ENCODE measurements around the gene SDHA.
"Not testable (repeated sequence)": the region's sequence is repeated elsewhere in the genome, so short reads cannot be mapped to it uniquely, and the experiment has no call there.

The SDHA gene

GRCh38 chr5:285991-286557 lies 68.0 kb downstream of the SDHA start:
- TF ChIP-seq CTCF (IDR thresholded peaks at IDR 0.05; ENCODE audit: low read depth, low read length), result no peak
- Histone ChIP-seq H3K27ac (no peak overlapping the region), H3K27me3 (ENCODE audit: insufficient read depth, low read depth, severe bottlenecking) (no peaks in the 10 kb centered on the region), H3K36me3 (peaks cover 24% of the 10 kb centered on the region), H3K4me3 (ENCODE audit: low read depth, low read length) (no peak overlapping the region), H3K9me3 (ENCODE audit: severe bottlenecking) (peaks cover 8% of the 10 kb centered on the region)
- no peak for DNase-seq

GRCh38 chr5:290200-290599 lies 72.1 kb downstream of the SDHA start:
- not testable (repeated sequence) for H3K27ac ChIP-seq; DNase-seq; H3K9me3 ChIP-seq (ENCODE audit: severe bottlenecking); H3K27me3 ChIP-seq (ENCODE audit: insufficient read depth, low read depth, severe bottlenecking); H3K4me3 ChIP-seq (ENCODE audit: low read depth, low read length)
- peaks cover 18% of the 10 kb centered on the region for H3K36me3 ChIP-seq

GRCh38 chr5:291345-291744 lies 73.2 kb downstream of the SDHA start:
- not testable (repeated sequence) for DNase-seq; H3K27ac ChIP-seq; H3K36me3 ChIP-seq; H3K27me3 ChIP-seq (ENCODE audit: insufficient read depth, low read depth, severe bottlenecking); H3K4me3 ChIP-seq (ENCODE audit: low read depth, low read length); H3K9me3 ChIP-seq (ENCODE audit: severe bottlenecking)

GRCh38 chr5:294788-295187 lies 76.7 kb downstream of the SDHA start:
- DNase-seq; H3K27ac ChIP-seq; H3K4me3 ChIP-seq (ENCODE audit: low read depth, low read length); H3K9me3 ChIP-seq (ENCODE audit: severe bottlenecking); H3K27me3 ChIP-seq (ENCODE audit: insufficient read depth, low read depth, severe bottlenecking); H3K36me3 ChIP-seq: not testable (repeated sequence)

- H3K27me3 ChIP-seq (ENCODE audit: insufficient read depth, low read depth, severe bottlenecking), result not testable (repeated sequence)
These were observed 78.1 kb downstream of the SDHA start for GRCh38 chr5:296207-296606.

GRCh38 chr5:296954-297353 lies 78.8 kb downstream of the SDHA start:
- H3K36me3 ChIP-seq; H3K27ac ChIP-seq; H3K27me3 ChIP-seq (ENCODE audit: insufficient read depth, low read depth, severe bottlenecking); DNase-seq; H3K4me3 ChIP-seq (ENCODE audit: low read depth, low read length); H3K9me3 ChIP-seq (ENCODE audit: severe bottlenecking): not testable (repeated sequence)

More at GRCh38 chr5:296207-296606, 78.1 kb downstream of the SDHA start:
- H3K27ac ChIP-seq; H3K9me3 ChIP-seq (ENCODE audit: severe bottlenecking); H3K4me3 ChIP-seq (ENCODE audit: low read depth, low read length); DNase-seq; H3K36me3 ChIP-seq: not testable (repeated sequence)

GRCh38 chr5:297448-297847 lies 79.3 kb downstream of the SDHA start:
- not testable (repeated sequence) for H3K9me3 ChIP-seq (ENCODE audit: severe bottlenecking); DNase-seq; H3K4me3 ChIP-seq (ENCODE audit: low read depth, low read length); H3K27me3 ChIP-seq (ENCODE audit: insufficient read depth, low read depth, severe bottlenecking); H3K27ac ChIP-seq; H3K36me3 ChIP-seq

- H3K27me3 ChIP-seq (ENCODE audit: insufficient read depth, low read depth, severe bottlenecking); DNase-seq; H3K4me3 ChIP-seq (ENCODE audit: low read depth, low read length); H3K9me3 ChIP-seq (ENCODE audit: severe bottlenecking); H3K36me3 ChIP-seq; H3K27ac ChIP-seq: not testable (repeated sequence)
These were observed 80.0 kb downstream of the SDHA start for GRCh38 chr5:297991-298736.

- no peaks in the 10 kb centered on the region for H3K27me3 ChIP-seq (ENCODE audit: insufficient read depth, low read depth, severe bottlenecking)
- no peak for DNase-seq
- TF ChIP-seq CTCF (IDR thresholded peaks at IDR 0.05; ENCODE audit: low read depth, low read length), result no peak
- no peak overlapping the region for H3K4me3 ChIP-seq (ENCODE audit: low read depth, low read length)
- no peak overlapping the region for H3K27ac ChIP-seq
- H3K9me3 ChIP-seq (ENCODE audit: severe bottlenecking), result no peaks in the 10 kb centered on the region
- no peaks in the 10 kb centered on the region for H3K36me3 ChIP-seq
These were observed 80.6 kb downstream of the SDHA start for GRCh38 chr5:298737-299125.

- H3K36me3 ChIP-seq; DNase-seq; H3K27ac ChIP-seq; H3K27me3 ChIP-seq (ENCODE audit: insufficient read depth, low read depth, severe bottlenecking); H3K4me3 ChIP-seq (ENCODE audit: low read depth, low read length); H3K9me3 ChIP-seq (ENCODE audit: severe bottlenecking): not testable (repeated sequence)
These were observed 81.8 kb downstream of the SDHA start for GRCh38 chr5:299921-300320.

- H3K36me3 ChIP-seq; H3K9me3 ChIP-seq (ENCODE audit: severe bottlenecking); H3K27me3 ChIP-seq (ENCODE audit: insufficient read depth, low read depth, severe bottlenecking); H3K4me3 ChIP-seq (ENCODE audit: low read depth, low read length): not testable (repeated sequence)
- DNase-seq, result peak; percentile 73
- peak overlapping the region; percentile 5; the same call in 1 of the 2 replicates for H3K27ac ChIP-seq
These were observed 82.7 kb downstream of the SDHA start for GRCh38 chr5:300691-301435.

GRCh38 chr5:302416-302815 lies 84.3 kb downstream of the SDHA start:
- peaks cover 15% of the 10 kb centered on the region for H3K36me3 ChIP-seq
- DNase-seq; H3K27me3 ChIP-seq (ENCODE audit: insufficient read depth, low read depth, severe bottlenecking); H3K27ac ChIP-seq; H3K4me3 ChIP-seq (ENCODE audit: low read depth, low read length); H3K9me3 ChIP-seq (ENCODE audit: severe bottlenecking): not testable (repeated sequence)
